NCI-H146 treated with DMSO at 0.1 percent for 48 hours (cell line): Measurements from ENCODE around the gene RCL1.
A peak's percentile ranks its signal among the peaks of the same experiment; 100 is the strongest.
"Not testable (repeated sequence)": the region's sequence is repeated elsewhere in the genome, so short reads cannot be mapped to it uniquely, and the experiment has no call there.

Source experiments
- DNase-seq: peaks from one replicate; lab custom pipeline; 2025; ENCODE audit not compliant: unreplicated experiment; lab: John Stamatoyannopoulos, UW

Gene RCL1

GRCh38 chr9:4783191-4783590 lies 9.6 kb upstream of the RCL1 start:
- DNase-seq, result not testable (repeated sequence)

DNA sequence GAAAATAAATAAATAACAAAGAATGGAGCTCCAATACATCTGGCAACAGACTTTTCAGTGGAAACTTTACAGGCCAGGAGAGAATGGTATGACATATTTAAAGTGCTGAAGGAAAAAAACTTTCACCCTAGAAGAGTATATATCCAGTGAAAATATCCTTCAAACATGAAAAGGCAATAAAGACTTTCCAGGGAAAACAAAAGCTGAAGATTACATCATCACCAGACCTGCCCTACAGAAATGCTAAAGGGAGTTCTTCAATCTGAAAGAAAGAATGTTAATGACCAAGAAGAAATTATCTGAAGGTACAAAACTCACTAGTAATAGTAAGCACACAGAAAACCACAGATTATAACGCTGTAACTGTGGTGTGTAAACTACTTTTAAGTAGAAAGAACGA lies 8.3 kb upstream of the RCL1 start:
- DNase-seq, result no peak

GRCh38 chr9:4786599-4786998 lies 6.1 kb upstream of the RCL1 start:
- DNase-seq, result no peak

DNA sequence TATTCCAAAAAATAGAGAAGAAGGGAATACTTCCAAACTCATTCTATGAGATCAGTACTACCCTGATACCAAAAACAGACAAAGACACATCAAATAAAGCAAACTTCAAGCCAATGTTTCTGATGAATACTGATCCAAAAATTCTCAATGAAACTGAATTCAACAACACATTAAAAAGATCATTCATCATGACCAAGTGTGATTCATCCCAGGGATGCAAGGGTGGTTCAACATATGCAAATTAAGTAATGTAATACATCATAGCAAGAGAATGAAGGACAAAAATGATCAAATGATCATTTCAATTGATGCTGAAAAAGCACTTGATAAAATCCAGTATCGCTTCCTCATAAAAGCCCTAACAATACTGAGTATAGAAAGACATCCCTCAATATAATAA lies 4.9 kb upstream of the RCL1 start:
- DNase-seq, result no peak

- DNase-seq, result no peak
Measured at GRCh38 chr9:4788703-4789102, 4.0 kb upstream of the RCL1 start.

DNA sequence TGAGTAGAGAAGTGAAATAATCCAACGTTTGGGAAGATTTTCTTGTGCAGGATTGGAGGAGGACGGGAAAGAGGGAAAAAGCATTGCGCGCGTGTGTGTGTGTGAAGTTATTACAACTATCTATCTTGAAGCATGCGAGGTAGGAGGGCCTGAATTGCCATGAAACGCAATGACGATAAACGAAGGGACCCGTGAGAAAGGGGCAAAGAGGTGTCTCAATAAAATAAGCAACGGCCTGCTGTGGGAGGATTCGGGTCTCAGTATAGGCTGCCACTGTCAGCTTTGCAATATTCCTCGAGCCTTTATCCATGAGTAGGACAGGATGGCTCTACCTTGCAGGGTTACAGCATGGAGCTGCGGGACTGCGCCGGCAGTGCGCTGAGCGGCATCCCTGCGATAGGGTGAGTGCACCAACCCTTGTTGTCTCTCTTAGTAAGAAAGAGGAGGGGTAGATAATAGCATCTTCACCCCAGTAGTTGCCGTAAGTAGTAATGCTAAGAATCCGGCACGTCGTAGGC lies 631 bp upstream of the RCL1 start:
- DNase-seq, result no peak

DNA sequence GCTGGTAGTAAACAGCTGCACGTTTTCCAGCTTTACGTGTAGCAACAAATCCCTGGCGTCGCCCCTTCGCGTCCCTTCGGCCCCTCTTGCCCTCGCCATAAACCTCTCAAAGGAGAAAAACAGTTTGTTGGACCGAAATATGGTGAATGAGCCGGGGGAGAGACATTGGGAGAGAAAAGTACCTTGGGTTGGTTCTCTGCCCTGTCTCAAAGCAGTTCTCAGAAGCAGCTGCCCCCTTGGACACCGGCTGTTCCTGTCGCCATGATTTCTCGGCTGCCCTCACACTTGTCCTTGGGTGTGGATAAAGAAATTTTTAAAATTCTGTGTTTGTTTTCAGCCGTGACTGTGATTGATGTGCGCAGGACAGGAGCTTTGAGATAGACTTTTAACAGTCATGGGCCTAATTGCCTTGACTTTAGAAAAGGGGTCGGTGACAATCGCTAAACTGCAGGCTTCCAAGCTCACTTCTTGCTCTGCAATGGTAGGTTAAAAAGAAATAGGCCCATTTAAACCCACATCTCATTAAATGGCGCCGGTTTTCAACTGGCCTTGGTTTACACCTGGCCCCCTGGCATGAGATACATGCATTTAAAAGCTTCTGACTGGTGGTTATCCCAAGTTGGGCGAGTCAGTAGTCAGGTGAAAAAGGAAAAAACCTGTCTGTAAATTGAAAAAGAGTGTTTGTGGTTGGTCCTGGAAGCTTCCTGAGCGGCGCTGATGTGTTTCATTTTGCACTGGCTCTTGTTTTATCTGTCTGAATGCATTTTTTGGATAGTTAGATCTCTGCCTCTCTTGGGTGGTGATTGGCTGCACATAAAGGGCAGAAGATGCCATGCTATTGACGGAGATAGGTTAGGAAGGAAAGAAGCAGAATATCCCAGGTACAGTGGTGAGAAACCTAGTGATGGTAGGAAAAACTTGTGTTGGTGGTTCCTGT lies 983 bp downstream of the RCL1 start:
- DNase-seq, result no peak

GRCh38 chr9:4794691-4795090 lies 1.9 kb downstream of the RCL1 start:
- DNase-seq, result no peak

GRCh38 chr9:4795108-4795507 lies 2.4 kb downstream of the RCL1 start:
- DNase-seq, result not testable (repeated sequence)

DNA sequence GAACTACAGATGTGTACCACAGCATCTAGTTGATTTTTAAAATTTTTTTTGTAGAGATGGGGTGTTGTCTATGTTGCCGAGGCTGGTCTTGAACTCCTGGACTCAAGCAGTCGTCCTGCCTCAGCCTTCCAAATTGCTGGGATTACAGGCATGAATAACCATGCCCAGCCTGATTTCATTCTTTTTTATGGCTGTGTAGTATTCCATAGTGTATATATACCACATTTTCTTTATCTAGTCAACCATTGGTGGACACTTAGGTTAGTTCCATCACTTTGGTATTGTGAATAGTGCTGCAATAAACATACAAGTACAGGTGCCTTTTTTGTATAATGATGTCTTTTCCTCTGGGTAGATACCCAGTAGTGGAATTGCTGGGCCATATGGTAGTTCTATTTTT lies 3.8 kb downstream of the RCL1 start:
- DNase-seq, result no peak

DNA sequence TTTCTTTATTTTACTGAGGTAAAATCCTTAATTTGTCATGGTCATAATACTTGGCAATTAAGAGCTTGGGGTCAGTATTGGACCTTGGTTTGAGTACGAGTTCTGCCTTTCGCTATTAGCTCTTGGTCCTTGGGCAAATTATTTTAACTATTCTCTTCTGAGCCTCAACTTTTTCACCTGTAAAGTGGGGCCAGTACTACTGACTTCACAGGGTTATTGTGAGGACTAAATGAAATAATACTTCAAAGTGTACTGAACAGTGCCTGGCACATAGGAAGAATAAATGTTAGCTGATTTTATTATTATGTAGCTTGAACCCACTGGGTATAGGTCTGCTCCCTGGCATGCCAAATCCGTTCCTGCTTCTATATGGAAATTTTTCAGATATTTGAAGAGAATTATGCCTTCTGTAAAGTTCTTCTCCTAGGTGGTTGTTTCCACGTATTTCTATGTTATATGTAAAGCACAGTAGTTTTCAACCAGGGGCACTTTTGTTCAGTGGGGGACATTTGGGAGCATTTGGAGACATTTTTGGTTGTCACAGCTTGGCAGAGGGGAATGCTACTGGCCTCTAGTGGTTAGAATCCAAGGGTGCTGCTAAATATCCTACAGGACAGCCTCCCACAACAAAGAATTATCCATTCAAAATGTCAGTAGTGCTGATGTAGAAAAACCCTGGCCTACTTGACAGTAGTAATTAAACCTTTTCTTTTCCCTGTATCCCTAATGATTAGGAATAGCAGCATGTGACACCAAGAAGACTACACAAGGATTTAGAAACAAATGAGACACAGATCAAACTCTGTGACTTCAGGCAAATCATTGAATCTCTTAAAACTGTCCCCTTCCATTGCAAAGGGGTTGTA lies 4.5 kb downstream of the RCL1 start:
- peak; percentile 37 for DNase-seq

DNA sequence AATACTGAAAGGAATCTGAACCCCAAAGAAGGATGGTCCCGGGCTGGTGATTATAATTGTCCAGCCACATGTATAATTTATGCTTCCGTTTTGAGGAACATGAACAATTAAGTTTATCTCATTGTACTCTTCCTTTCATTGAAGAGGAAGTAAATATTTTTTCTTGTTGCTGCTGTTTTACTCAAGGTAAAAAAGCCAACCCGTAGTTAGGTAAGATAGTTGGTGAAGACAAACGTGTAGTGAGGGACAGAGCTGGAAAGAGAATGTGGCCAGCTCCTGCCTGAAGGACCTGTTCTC lies 5.1 kb downstream of the RCL1 start:
- no peak for DNase-seq

DNA sequence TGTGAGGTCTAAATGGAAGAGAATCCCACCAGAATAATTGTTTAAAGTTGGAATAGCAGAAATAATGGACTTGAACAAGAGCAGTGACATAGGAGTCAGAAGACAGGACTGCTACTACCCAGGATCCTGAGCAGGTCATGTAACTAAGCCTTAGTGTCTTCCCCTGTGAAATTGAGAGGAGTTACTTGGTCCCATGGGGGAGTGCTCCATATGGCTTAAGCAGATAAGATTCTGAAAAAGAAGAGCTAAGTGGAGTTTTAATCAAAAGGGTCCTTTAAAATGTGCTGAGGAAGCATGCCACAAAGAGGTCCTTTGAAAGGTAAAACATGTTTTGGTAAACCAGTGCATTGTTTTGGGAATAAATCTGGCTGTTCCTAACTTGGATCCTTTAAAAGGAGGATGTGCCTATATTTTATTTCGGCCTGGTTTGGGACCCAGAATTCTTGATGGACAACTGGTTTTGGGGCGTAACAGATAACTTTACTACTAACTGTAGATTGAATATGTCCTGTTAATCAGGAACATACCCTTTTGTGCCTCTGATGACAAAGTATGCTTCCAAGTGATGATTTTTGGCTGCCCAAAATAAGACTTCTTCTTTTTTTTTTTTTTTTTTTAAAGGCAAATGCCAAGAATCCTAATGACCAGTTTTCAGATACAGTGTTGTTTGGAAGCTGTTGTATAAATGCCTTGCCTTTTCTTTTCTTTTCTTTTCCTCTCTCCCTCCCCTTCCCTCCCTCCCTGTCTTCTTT lies 5.7 kb downstream of the RCL1 start:
- no peak for DNase-seq

- no peak for DNase-seq
Measured at GRCh38 chr9:4799033-4799430, 6.3 kb downstream of the RCL1 start.

DNA sequence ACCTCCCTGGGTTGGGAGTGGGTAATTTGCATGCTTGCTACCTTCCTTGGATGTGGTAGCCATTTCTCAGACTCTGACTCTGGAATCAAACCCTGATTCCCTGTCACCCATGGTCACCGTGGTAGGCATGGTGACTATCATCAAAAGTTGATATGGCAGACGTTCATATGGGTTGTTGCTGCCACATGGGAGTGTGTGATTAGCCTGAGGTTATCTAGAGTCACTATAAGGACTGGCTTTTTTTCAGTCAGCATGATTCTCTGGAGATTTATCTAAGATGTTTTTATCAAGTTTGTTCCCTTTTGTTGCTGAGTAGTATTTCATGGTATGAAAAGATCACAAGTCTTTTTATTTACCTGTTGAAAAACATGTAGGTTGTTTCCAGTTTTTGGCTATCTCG lies 7.0 kb downstream of the RCL1 start:
- DNase-seq, result no peak

DNA sequence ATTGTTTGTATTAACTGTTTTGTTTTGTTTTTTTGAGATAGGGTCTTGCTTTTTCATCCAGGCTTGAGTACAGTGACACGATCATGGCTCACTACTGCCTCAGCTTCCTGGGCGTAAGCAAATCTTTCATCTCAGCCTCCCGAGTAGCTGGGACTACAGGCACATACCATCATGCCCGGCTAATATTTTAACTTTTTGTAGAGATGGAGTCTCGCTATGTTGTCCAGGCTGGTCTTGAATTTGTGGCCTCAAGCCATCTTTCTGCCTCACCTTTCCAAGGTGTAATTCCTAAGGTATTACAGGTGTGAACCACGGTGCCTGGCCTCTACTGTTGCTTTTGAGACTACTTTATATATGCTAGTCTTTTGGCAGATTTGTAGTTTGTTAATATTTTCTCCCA lies 8.4 kb downstream of the RCL1 start:
- no peak for DNase-seq

DNA sequence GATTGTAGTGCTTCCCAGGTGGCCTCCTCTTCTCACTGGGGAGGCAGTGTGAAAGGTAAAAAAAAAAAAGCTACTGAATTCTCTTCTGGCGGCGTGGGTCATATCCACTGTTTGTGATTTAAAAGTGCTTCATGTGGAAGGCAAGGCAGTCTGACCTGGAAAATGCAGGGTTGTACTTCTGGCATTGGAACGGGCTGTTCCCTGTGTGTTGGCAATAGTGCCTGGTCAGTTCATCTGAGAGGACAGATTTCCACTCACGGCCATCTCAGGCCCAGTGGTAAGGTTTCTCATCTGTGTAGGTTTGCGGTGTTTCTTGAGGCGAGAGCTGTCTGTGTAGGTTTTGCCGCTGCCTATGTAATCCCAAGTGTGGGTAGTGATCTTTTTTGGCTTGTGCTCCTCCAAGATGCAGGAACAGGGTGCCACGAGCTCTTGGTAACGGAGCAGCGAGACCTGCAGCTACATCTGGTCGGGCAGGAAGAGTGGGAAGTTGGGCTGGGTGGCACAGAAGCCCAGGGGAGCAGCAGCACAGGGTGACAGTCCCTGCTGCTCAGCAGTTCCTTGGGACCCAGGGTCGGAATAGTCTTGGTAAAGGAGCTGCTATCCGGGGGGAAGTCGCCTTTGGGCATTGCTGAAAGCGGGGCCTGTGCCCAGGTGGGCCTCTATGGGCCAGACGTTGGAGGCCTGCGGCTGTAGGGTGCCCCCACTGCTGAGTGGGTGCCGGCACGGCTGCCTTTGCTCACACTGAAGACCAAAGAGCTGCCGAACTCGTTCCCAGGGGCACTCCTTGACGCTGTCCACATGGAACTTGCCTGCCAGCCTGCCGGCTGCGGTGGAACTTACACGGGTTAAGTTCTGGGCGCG lies 11.2 kb downstream of the RCL1 start:
- no peak for DNase-seq

GRCh38 chr9:4804531-4805016 lies 11.8 kb downstream of the RCL1 start:
- no peak for DNase-seq

GRCh38 chr9:4805191-4805918 lies 12.6 kb downstream of the RCL1 start:
- no peak for DNase-seq

GRCh38 chr9:4810565-4810964 lies 17.8 kb downstream of the RCL1 start:
- no peak for DNase-seq
